Astrocyte of the hippocampus (primary cell): Measurements from ENCODE around the gene MKKS.
A peak's percentile ranks its signal among the peaks of the same experiment; 100 is the strongest.
"Not testable (repeated sequence)": the region's sequence is repeated elsewhere in the genome, so short reads cannot be mapped to it uniquely, and the experiment has no call there.

Experiments used
- DNase-seq: peaks from one replicate; pipeline ENCODE4 v3.0.0; 2011; ENCODE audit warnings: low read depth, low spot score

MKKS gene

GRCh38 chr20:10415013-10415650, 18.9 kb downstream of the MKKS start:
- DNase-seq: peak; percentile 21

- peak; percentile 31 for DNase-seq
Measured at GRCh38 chr20:10412591-10413408, 21.2 kb downstream of the MKKS start.

- no peak for DNase-seq
Measured at GRCh38 chr20:10411673-10412072, 22.3 kb downstream of the MKKS start.

GRCh38 chr20:10408108-10408813, 25.8 kb downstream of the MKKS start:
- no peak for DNase-seq

- no peak for DNase-seq
Measured at GRCh38 chr20:10404959-10405530, 29.0 kb downstream of the MKKS start.

GRCh38 chr20:10404023-10404628, 29.9 kb downstream of the MKKS start:
- DNase-seq: no peak

GRCh38 chr20:10402938-10403608, 30.9 kb downstream of the MKKS start:
- DNase-seq: no peak

- DNase-seq: no peak
Measured at GRCh38 chr20:10398834-10399369, 35.1 kb downstream of the MKKS start.

GRCh38 chr20:10394752-10395151, 39.3 kb downstream of the MKKS start:
- DNase-seq: not testable (repeated sequence)

- DNase-seq: no peak
Measured at GRCh38 chr20:10390709-10391108, 43.3 kb downstream of the MKKS start.

GRCh38 chr20:10388597-10388996, 45.4 kb downstream of the MKKS start:
- DNase-seq: no peak

- DNase-seq: no peak
Measured at GRCh38 chr20:10387686-10388085, 46.3 kb downstream of the MKKS start.

GRCh38 chr20:10385850-10386544, 48.0 kb downstream of the MKKS start:
- no peak for DNase-seq

GRCh38 chr20:10381477-10381876, 52.5 kb downstream of the MKKS start:
- no peak for DNase-seq

- DNase-seq: no peak
Measured at GRCh38 chr20:10379761-10380160, 54.3 kb downstream of the MKKS start.

GRCh38 chr20:10376270-10377075, 57.5 kb downstream of the MKKS start:
- DNase-seq: peak; percentile 89

- peak; percentile 31 for DNase-seq
Measured at GRCh38 chr20:10375191-10375590, 58.8 kb downstream of the MKKS start.

GRCh38 chr20:10374036-10374435, 60.0 kb downstream of the MKKS start:
- DNase-seq: no peak

- no peak for DNase-seq
Measured at GRCh38 chr20:10371467-10371866, 62.6 kb downstream of the MKKS start.
